Peyer's patch (tissue), 4 donors: ENCODE measurements around the gene DNAJC21.

Experiments used
- POLR2A ChIP-seq, 2 donors: fragments of 450-650 bp; IDR thresholded peaks; one replicate each; pipeline ENCODE4 v1.5.1; 2017; ENCODE audit warnings: antibody characterized with exemption in 2 of 2, mild to moderate bottlenecking in 2 of 2, moderate library complexity in 2 of 2
- TF ChIP-seq, protein P1 (sequence below), 6 experiments: fragments of 450-650 bp in 4 of 6; fragments of 200-600 bp in 2 of 6; sonication (generic) in 1 of 6; IDR thresholded peaks; one replicate each; pipeline ENCODE4 v1.5.1; 2017 to 2019; ENCODE audit warnings: antibody characterized with exemption in 6 of 6, mild to moderate bottlenecking in 3 of 6, moderate library complexity in 1 of 6

DNA sequence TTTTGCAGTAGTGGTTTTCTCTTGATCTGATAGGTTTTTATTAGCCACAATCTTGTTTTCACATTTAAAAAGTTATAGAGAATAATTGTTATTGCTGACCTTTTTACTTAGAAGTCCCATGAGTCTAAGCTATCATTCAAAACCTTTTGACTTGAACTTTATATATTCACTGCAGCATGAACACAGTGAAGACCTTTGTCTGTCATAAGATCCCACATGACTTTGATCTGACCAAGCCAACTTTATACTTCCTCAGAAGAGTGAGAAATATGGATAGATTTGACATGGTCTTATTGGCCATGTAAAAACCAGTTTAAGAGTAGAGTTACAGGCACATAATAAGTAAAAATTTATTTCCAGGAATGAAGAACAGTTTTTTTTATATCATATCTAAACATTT, 48.1 kb upstream of the DNAJC21 start:
- TF ChIP-seq, protein P1, sequence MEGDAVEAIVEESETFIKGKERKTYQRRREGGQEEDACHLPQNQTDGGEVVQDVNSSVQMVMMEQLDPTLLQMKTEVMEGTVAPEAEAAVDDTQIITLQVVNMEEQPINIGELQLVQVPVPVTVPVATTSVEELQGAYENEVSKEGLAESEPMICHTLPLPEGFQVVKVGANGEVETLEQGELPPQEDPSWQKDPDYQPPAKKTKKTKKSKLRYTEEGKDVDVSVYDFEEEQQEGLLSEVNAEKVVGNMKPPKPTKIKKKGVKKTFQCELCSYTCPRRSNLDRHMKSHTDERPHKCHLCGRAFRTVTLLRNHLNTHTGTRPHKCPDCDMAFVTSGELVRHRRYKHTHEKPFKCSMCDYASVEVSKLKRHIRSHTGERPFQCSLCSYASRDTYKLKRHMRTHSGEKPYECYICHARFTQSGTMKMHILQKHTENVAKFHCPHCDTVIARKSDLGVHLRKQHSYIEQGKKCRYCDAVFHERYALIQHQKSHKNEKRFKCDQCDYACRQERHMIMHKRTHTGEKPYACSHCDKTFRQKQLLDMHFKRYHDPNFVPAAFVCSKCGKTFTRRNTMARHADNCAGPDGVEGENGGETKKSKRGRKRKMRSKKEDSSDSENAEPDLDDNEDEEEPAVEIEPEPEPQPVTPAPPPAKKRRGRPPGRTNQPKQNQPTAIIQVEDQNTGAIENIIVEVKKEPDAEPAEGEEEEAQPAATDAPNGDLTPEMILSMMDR (IDR thresholded peaks at IDR 0.05), result no peak
- TF ChIP-seq POLR2A (IDR thresholded peaks at IDR 0.05), result no peak
